ENCODE results near the gene KSR1. TPM values are rescaled to one million over a fixed set of nuclear protein-coding genes. Genes with fewer than 3 reads are reported as not detected.

Gene KSR1
- total RNA-seq, 2 donors from 2014 or later: 122 to 236 TPM

- Mint-ChIP-seq H3K4me1 (ENCODE audit: low read depth in 2 of 2) (peaks cover 74 to 86% of the 10 kb centered on the region in 2 donors), H3K36me3 (no peaks in the 10 kb centered on the region), H3K4me3 (peak overlapping the region; percentile 85), H3K27me3 (no peaks in the 10 kb centered on the region), H3K27ac (peak overlapping the region; percentile 98 to 99), H3K9me3 (no peaks in the 10 kb centered on the region)
- no peak for ATAC-seq
- DNase-seq (ENCODE audit: low spot score): no peak
Measured at GRCh38 chr17:27475981-27476895, 20.0 kb downstream of the KSR1 start.

DNA sequence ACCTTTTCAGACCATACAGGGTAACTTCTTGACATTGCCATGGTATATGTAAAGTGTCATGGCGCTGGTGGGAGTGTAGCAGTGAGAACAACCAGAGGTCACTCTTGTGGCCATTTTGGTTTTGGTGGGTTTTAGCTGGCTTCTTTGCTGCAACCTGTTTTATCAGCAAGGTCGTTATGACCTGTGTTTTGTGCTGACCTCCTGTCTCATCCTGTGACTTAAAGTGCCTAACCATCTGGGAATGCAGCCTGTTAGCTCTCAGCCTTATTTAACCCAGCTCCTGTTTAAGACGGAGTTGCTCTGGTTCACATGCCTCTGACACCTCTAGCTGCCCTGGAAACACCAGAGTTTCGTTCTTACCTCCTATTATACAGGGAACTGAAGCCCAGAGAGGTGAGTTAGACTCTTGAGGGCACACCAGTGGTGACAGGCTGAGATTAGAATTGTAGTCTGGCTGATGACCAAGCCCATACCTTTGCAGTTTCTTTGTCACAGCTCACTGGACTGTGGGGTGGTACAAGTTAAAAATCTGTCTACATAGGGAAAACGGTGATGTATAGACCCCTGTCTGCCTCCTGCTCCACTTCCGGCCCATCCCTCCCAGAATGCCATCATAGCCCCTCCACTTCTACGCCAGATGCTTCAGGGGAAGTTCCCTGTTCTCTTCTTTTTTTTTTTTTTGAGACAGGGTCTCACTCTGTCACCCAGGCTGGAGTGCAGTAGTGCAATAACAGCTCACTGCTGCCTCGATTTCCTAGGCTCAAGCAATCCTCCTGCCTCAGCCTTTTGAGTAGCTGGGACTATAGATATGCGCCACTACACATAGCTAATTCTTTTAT, 21.0 kb downstream of the KSR1 start:
- no peak for DNase-seq (ENCODE audit: low spot score)
- no peaks in the 10 kb centered on the region for H3K9me3 Mint-ChIP-seq
- H3K4me3 Mint-ChIP-seq: peak overlapping the region; percentile 50
- H3K4me1 Mint-ChIP-seq (ENCODE audit: low read depth in 2 of 2): peaks cover 71 to 86% of the 10 kb centered on the region in 2 donors
- no peaks in the 10 kb centered on the region for H3K36me3 Mint-ChIP-seq
- no peak for ATAC-seq
- peak overlapping the region; percentile 75 to 98 for H3K27ac Mint-ChIP-seq
- H3K27me3 Mint-ChIP-seq: no peaks in the 10 kb centered on the region

DNA sequence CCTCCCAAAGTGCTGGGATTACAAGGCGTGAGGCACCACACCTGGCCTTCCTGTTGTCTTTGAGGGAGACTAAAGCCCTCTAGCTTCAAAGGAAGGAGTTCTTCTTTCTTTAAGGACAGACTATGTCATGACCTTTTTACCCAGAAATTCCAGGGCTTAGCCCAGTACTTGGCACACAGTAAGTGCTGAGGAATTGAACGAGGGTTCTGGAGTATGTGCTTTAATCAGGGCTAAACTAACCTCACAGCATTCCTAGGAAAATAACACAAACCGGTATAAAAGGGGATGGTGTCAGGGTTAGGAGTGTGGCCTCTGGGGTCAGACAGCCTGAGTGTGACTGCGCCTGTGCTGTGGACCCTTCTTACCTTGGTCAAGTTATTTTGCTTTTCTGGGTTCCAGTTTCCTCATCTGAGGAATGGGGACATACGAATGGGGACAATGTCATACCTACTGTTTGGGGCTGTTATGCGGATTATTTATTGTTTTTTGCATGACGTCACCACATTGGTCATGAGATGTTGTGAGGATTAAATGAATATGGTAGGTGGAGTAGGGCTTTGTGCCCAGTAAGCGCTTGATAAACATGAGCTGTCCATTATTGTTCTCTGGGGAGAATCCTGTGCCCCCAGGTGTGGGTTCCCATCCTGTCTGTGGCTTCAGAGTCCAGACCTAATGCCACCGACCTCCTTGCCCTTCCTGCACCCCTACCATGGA, 21.9 kb downstream of the KSR1 start:
- no peak overlapping the region for H3K4me3 Mint-ChIP-seq
- ATAC-seq: no peak

GRCh38 chr17:27478901-27479538, 22.8 kb downstream of the KSR1 start:
- Mint-ChIP-seq H3K27ac (peak overlapping the region in 1 of 2 donors; percentile 91), H3K4me1 (ENCODE audit: low read depth in 2 of 2) (peaks cover 57 to 72% of the 10 kb centered on the region in 2 donors), H3K4me3 (no peak overlapping the region), H3K9me3 (no peaks in the 10 kb centered on the region), H3K27me3 (no peaks in the 10 kb centered on the region), H3K36me3 (no peaks in the 10 kb centered on the region)
- ATAC-seq (no peak), DNase-seq (ENCODE audit: low spot score) (no peak)

More for the DNA sequence above, 21.9 kb downstream of the KSR1 start:
- H3K36me3 Mint-ChIP-seq: no peaks in the 10 kb centered on the region
- no peak for DNase-seq (ENCODE audit: low spot score)
- peak overlapping the region; percentile 75 to 98 for H3K27ac Mint-ChIP-seq
- no peaks in the 10 kb centered on the region for H3K27me3 Mint-ChIP-seq
- no peaks in the 10 kb centered on the region for H3K9me3 Mint-ChIP-seq
- peaks cover 66 to 81% of the 10 kb centered on the region in 2 donors for H3K4me1 Mint-ChIP-seq (ENCODE audit: low read depth in 2 of 2)

GRCh38 chr17:27479838-27480237, 23.6 kb downstream of the KSR1 start:
- H3K27me3 Mint-ChIP-seq: no peaks in the 10 kb centered on the region
- peak overlapping the region; percentile 71 to 91 for H3K27ac Mint-ChIP-seq
- peaks cover 49 to 63% of the 10 kb centered on the region in 2 donors for H3K4me1 Mint-ChIP-seq (ENCODE audit: low read depth in 2 of 2)

GRCh38 chr17:27480699-27481098, 24.5 kb downstream of the KSR1 start:
- Mint-ChIP-seq H3K27ac (peak overlapping the region; percentile 71 to 91), H3K9me3 (no peaks in the 10 kb centered on the region), H3K36me3 (no peaks in the 10 kb centered on the region), H3K4me3 (no peak overlapping the region), H3K4me1 (ENCODE audit: low read depth in 2 of 2) (peaks cover 41 to 55% of the 10 kb centered on the region in 2 donors), H3K27me3 (no peaks in the 10 kb centered on the region)
- DNase-seq (ENCODE audit: low spot score) (no peak), ATAC-seq (no peak)

More at GRCh38 chr17:27479838-27480237, 23.6 kb downstream of the KSR1 start:
- DNase-seq (ENCODE audit: low spot score): no peak
- no peaks in the 10 kb centered on the region for H3K9me3 Mint-ChIP-seq
- peak overlapping the region; percentile 5 for H3K4me3 Mint-ChIP-seq
- no peak for ATAC-seq
- H3K36me3 Mint-ChIP-seq: no peaks in the 10 kb centered on the region

- DNase-seq (ENCODE audit: low spot score): peak; percentile 68
- H3K27me3 Mint-ChIP-seq: no peaks in the 10 kb centered on the region
- peak overlapping the region; percentile 62 for H3K4me3 Mint-ChIP-seq
Measured at GRCh38 chr17:27481327-27481726, 25.1 kb downstream of the KSR1 start.

DNA sequence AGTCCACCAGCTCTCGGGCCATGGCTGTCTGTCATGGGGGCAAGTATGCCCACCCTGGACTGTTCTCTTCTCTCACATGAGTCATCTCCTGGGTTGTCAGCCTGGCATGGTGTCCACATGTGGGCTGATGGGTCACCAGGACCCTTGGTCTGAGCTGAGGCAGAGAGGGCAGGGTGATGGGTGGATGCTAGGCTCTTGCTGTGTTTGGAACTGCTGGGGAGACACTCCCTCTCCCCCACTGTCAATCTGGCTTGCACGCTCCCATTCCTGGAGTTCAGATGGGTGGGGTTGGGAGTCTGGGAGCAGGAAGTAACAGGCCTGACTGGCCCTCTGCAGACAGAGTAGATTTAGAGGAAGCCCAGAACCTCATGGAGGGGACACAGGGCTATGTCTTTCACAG, 28.9 kb downstream of the KSR1 start:
- ATAC-seq: no peak
- no peak overlapping the region for H3K4me3 Mint-ChIP-seq
- no peaks in the 10 kb centered on the region for H3K9me3 Mint-ChIP-seq
- H3K36me3 Mint-ChIP-seq: no peaks in the 10 kb centered on the region
- H3K27ac Mint-ChIP-seq: no peak overlapping the region
- no peaks in the 10 kb centered on the region for H3K27me3 Mint-ChIP-seq
- H3K4me1 Mint-ChIP-seq (ENCODE audit: low read depth in 2 of 2): peaks cover 28 to 31% of the 10 kb centered on the region in 2 donors
- DNase-seq (ENCODE audit: low spot score): no peak

More at GRCh38 chr17:27481327-27481726, 25.1 kb downstream of the KSR1 start:
- peak; percentile 79 to 92 for ATAC-seq
- H3K27ac Mint-ChIP-seq: peak overlapping the region; percentile 71 to 91
- no peaks in the 10 kb centered on the region for H3K36me3 Mint-ChIP-seq
- H3K4me1 Mint-ChIP-seq (ENCODE audit: low read depth in 2 of 2): peaks cover 41 to 53% of the 10 kb centered on the region in 2 donors
- no peaks in the 10 kb centered on the region for H3K9me3 Mint-ChIP-seq

DNA sequence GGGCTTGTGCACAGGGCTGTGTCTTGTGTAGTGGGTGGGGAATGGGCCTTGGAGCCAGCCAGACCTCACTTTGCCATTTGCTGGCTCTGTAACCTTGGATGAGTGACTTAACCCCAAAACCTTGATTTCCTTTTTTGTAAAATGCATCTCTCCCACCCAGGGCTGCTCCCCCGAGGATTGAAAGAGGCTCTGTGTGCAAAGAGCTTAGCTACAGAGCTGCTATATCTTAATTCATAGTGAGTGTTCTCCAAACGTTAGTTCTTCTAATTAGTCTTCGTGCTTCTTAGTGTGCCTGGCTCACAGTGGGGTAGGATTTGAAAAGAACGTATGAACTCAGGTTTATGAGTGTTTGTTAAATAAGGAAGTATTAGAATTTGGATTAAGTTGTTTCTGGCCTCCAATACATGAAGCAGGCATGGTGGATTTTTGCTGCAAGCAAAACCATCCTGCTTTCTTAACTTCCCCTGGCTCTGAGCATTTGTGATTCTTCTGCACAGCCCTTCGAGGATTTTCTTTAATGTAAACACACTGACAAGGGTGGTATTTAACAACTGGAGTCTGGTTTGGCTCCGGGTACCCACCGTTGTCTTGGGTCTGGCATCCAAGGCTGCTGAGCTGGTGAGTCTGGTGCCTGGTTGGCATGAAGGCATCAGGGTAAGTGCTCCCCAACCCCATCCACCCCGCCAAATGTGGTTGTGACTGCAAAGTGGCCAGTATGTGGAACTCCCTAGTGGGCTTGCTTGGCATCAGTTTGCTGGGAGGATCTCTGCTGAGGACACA, 29.7 kb downstream of the KSR1 start:
- Mint-ChIP-seq H3K4me3 (no peak overlapping the region), H3K36me3 (no peaks in the 10 kb centered on the region), H3K27me3 (no peaks in the 10 kb centered on the region), H3K27ac (no peak overlapping the region), H3K9me3 (no peaks in the 10 kb centered on the region), H3K4me1 (ENCODE audit: low read depth in 2 of 2) (peaks cover 25 to 29% of the 10 kb centered on the region in 2 donors)
- ATAC-seq (no peak), DNase-seq (ENCODE audit: low spot score) (no peak)

DNA sequence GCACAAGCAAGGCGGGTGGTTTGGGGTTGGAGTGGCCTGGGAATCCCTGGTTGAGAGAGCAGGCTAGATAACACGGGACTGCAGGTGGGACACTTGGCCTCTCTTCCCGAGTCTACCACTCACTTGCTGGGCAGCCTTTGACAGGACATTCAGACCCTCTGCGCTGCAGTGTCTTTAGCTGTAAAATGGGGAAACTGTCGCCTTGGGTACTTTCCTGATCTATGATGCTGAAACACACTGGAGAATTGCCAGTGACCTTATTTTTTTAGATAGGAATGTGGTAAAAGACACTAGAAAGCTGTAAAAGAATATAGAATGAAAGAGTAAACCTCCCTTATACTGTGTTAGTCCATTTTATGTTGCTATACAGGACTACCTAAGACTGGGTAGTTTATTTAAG, 30.5 kb downstream of the KSR1 start:
- Mint-ChIP-seq H3K4me3 (no peak overlapping the region), H3K27me3 (no peaks in the 10 kb centered on the region), H3K36me3 (no peaks in the 10 kb centered on the region), H3K4me1 (ENCODE audit: low read depth in 2 of 2) (peaks cover 23 to 24% of the 10 kb centered on the region in 2 donors), H3K9me3 (no peaks in the 10 kb centered on the region), H3K27ac (no peak overlapping the region)
- DNase-seq (ENCODE audit: low spot score) (no peak), ATAC-seq (no peak)

- Mint-ChIP-seq H3K4me1 (ENCODE audit: low read depth in 2 of 2) (peaks cover 23 to 31% of the 10 kb centered on the region in 2 donors), H3K27me3 (no peaks in the 10 kb centered on the region), H3K4me3 (no peak overlapping the region), H3K36me3 (no peaks in the 10 kb centered on the region), H3K27ac (no peak overlapping the region), H3K9me3 (no peaks in the 10 kb centered on the region)
- ATAC-seq (no peak), DNase-seq (ENCODE audit: low spot score) (no peak)
Measured at GRCh38 chr17:27488231-27488630, 32.0 kb downstream of the KSR1 start.

DNA sequence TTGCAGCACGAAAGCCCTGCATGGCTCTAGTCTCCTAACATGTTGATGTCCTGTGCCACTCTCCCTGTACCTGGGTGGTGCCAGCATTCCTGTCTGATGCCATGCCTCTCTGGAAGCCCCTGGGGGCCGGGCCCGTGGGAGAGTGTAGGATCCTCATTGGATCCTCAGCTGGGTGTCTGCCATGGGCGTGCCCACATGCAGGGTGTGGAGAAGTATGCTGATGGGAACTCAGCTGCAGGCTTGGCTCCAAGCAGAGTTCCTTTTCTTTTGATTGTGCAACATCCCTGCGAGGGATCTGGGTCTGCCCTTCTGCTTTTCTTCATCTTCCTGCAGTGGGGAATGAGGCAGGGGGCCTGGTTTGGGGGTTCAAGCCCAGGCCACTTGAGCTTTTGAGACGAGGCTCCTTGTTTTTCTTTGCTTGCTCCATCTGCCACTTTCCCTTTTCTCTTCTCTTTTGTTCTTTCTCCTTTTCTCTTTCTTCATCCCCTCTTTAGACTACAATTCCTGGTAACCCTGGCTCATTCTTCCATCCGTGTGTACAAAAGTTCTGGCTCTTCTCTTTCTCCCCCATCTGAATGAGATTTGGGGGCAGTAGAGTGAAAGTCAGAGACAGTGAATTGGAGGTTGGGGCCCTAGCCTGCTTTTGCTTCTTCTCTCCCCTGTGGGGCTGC, 32.9 kb downstream of the KSR1 start:
- DNase-seq (ENCODE audit: low spot score): no peak
- peak overlapping the region in 1 of 2 donors; percentile 36 for H3K27ac Mint-ChIP-seq

More for the DNA sequence above, 32.9 kb downstream of the KSR1 start:
- no peaks in the 10 kb centered on the region for H3K9me3 Mint-ChIP-seq
- H3K36me3 Mint-ChIP-seq: no peaks in the 10 kb centered on the region
- no peaks in the 10 kb centered on the region for H3K27me3 Mint-ChIP-seq
- no peak overlapping the region for H3K4me3 Mint-ChIP-seq
- peaks cover 28 to 31% of the 10 kb centered on the region in 2 donors for H3K4me1 Mint-ChIP-seq (ENCODE audit: low read depth in 2 of 2)
- no peak for ATAC-seq
